ENCODE measurements around the gene TENM4. TPM values are rescaled to one million over a fixed set of nuclear protein-coding genes. Genes with fewer than 3 reads are reported as not detected.
A peak's percentile ranks its signal among the peaks of the same experiment; 100 is the strongest.

TENM4 gene
- total RNA-seq, 1 donor: 10.4 TPM

- no peak for DNase-seq (ENCODE audit: low read depth)
- H3K4me3 ChIP-seq (ENCODE audit: low read depth, low read length): no peak overlapping the region
- TF ChIP-seq CTCF (IDR thresholded peaks at IDR 0.05; ENCODE audit: insufficient read depth, low read depth, low read length): no peak
Observed at GRCh38 chr11:78929906-78930220, 511.0 kb downstream of the TENM4 start.

GRCh38 chr11:78929207-78929905 lies 511.5 kb downstream of the TENM4 start:
- no peak for DNase-seq (ENCODE audit: low read depth)
- H3K4me3 ChIP-seq (ENCODE audit: low read depth, low read length): no peak overlapping the region
- no peak for TF ChIP-seq CTCF (IDR thresholded peaks at IDR 0.05; ENCODE audit: insufficient read depth, low read depth, low read length)

- H3K4me3 ChIP-seq (ENCODE audit: low read depth, low read length): no peak overlapping the region
- no peak for DNase-seq (ENCODE audit: low read depth)
- no peak for TF ChIP-seq CTCF (IDR thresholded peaks at IDR 0.05; ENCODE audit: insufficient read depth, low read depth, low read length)
Observed at GRCh38 chr11:78927511-78927910, 513.3 kb downstream of the TENM4 start.

- H3K4me3 ChIP-seq (ENCODE audit: low read depth, low read length): no peak overlapping the region
- no peak for TF ChIP-seq CTCF (IDR thresholded peaks at IDR 0.05; ENCODE audit: insufficient read depth, low read depth, low read length)
- DNase-seq (ENCODE audit: low read depth): no peak
Observed at GRCh38 chr11:78926633-78927338, 514.0 kb downstream of the TENM4 start.

- no peak overlapping the region for H3K4me3 ChIP-seq (ENCODE audit: low read depth, low read length)
- DNase-seq (ENCODE audit: low read depth): peak; percentile 26
- no peak for TF ChIP-seq CTCF (IDR thresholded peaks at IDR 0.05; ENCODE audit: insufficient read depth, low read depth, low read length)
Observed at GRCh38 chr11:78925387-78925786, 515.4 kb downstream of the TENM4 start.

GRCh38 chr11:78922859-78923625 lies 517.8 kb downstream of the TENM4 start:
- no peak for DNase-seq (ENCODE audit: low read depth)
- no peak overlapping the region for H3K4me3 ChIP-seq (ENCODE audit: low read depth, low read length)
- no peak for TF ChIP-seq CTCF (IDR thresholded peaks at IDR 0.05; ENCODE audit: insufficient read depth, low read depth, low read length)
